ENCODE measurements around the gene TRIM38.
"Not testable (repeated sequence)": the region's sequence is repeated elsewhere in the genome, so short reads cannot be mapped to it uniquely, and the experiment has no call there.

The TRIM38 gene, protein sequence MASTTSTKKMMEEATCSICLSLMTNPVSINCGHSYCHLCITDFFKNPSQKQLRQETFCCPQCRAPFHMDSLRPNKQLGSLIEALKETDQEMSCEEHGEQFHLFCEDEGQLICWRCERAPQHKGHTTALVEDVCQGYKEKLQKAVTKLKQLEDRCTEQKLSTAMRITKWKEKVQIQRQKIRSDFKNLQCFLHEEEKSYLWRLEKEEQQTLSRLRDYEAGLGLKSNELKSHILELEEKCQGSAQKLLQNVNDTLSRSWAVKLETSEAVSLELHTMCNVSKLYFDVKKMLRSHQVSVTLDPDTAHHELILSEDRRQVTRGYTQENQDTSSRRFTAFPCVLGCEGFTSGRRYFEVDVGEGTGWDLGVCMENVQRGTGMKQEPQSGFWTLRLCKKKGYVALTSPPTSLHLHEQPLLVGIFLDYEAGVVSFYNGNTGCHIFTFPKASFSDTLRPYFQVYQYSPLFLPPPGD

GRCh38 chr6:25962149-25963127 is at the start of gene TRIM38:
Gene TRIM38, plus strand, starts transcription at chr6:25962802. Its CDS starts 3,721 bp downstream, at chr6:25966523.
- DNase-seq, result peak; percentile 27 to 85 (median 80)

GRCh38 chr6:25913741-25914140 is 48.9 kb upstream of the TRIM38 start:
- DNase-seq, result no peak

DNA sequence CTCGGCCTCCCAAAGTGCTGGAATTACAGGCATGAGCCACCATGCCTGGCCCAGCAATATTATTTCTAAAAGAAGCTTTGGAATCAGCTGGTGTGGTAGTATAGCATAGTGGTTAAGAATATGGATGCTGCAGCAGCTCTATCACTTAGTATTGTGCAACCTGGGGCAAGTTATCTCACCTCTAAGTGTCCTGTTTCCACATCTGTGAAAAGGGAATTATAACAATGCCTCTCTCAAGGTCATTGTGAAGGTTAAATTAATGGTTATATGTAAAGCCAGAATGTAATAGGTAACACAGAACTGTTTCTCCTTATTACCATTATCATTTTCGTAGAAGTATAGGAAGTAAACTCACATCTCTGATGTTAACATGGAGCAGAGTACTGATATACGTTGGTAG is 46.3 kb upstream of the TRIM38 start:
- DNase-seq, result no peak

DNA sequence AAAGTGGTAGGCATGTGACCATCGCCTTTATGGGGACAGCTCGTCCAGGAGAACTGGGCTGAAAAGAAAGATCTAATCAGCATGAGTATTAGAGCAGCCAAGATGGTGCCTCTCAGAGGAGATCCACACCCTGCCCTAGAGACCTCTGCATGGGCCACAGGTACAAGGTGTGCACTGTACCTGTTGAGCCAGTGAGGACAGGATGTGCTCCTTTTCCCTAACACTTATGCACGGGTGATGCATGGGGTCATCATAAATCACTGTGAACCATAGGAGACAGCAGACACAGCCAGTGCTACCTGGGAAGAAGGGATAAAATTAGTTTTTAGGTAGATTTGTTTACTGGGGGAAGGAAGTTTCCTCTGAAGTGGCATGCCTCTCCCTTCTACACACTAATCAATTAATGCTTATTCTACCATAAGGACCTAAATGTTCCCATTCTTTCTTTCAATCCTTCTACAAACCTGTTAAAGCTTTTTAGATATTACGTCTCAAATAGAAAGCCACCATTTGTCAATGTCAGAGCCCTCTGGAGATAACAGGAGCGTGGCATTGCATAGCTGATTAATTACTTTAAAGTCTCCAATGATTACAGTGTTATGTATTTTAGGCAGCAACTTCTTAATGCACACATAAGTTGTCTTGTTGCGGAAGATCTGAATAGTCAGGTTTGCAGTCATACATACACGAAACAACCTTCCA is 45.7 kb upstream of the TRIM38 start:
- no peak for DNase-seq

DNA sequence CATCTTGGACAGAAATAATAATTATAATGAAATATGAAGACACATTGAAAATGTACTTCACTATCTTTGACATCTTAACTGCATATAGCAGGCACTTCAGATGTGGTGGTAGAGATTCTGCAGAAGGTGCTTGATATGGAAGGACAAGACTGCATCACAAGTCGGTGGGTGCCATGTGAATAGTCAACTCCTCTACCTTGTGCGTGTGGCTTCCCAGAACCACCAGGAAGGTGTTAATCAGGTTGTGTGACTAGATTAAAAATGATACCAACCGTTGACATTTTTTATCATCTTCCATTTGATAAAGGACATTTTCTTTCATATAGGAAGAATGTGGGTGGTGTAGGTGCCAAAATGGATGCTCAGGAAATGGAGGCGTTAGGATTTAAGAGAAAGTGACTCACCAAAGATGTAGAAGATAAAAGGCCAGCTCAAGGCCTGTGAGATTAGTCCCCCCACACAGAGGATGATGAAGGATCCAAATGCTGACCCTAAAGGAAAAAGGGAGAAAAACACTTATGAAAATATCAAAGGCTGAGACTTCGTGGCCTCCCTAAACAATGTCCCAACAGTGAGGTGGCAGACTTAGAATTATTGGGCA is 44.4 kb upstream of the TRIM38 start:
- no peak for DNase-seq

- DNase-seq, result no peak
Measured at GRCh38 chr6:25919657-25920056, 42.9 kb upstream of the TRIM38 start.

DNA sequence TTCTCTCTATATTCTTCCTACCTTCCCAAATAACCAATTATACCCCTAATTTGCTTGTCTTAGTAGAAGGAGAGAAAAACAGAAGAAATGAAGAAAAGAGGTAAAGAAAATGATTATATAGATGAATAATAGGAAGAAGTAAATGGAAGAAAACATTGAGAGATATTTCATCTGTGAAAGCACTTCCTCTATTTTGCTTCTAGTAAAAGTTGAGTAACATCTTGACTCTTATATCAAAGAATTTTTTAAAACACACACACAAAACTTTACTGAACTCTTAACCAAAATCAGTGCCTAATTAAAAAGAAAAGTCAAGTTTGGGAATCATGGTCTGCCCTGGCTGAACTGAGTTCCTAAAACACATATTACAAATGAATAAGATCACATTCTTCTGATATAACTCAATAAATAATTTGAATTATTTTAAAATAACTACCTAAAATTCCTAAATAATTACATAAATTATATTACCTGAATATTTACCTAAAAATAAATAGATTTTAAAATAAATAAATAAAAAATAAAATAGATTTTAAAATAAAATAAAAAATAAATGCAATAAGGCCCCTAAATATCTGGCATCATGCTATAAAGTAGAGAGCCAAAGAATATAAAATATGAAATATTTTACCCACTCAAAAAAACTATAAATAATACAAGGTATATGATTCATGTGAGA is 40.9 kb upstream of the TRIM38 start:
- DNase-seq, result no peak

GRCh38 chr6:25922301-25922700 is 40.3 kb upstream of the TRIM38 start:
- DNase-seq, result no peak

DNA sequence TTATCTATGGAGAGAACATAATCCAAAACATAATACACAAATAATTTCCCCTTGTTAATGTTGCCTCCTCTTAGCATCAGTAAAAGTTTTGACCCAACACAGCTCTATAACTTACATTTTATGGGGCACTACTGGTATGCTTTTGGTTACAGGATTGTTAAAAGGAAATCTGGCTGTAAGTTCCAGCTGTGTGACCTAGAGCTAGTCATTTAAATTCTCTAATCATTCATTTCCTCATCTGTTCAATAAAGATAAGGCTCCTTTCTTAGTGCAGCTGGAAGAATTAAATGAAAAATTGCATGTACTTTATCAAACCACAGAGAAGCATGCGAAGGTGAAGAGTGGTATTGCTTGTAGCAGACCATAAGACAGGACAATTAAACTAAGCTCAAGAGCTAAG is 36.7 kb upstream of the TRIM38 start:
- no peak for DNase-seq

GRCh38 chr6:25927178-25927577 is 35.4 kb upstream of the TRIM38 start:
- DNase-seq, result no peak

GRCh38 chr6:25927756-25928216 is 34.8 kb upstream of the TRIM38 start:
- no peak for DNase-seq

DNA sequence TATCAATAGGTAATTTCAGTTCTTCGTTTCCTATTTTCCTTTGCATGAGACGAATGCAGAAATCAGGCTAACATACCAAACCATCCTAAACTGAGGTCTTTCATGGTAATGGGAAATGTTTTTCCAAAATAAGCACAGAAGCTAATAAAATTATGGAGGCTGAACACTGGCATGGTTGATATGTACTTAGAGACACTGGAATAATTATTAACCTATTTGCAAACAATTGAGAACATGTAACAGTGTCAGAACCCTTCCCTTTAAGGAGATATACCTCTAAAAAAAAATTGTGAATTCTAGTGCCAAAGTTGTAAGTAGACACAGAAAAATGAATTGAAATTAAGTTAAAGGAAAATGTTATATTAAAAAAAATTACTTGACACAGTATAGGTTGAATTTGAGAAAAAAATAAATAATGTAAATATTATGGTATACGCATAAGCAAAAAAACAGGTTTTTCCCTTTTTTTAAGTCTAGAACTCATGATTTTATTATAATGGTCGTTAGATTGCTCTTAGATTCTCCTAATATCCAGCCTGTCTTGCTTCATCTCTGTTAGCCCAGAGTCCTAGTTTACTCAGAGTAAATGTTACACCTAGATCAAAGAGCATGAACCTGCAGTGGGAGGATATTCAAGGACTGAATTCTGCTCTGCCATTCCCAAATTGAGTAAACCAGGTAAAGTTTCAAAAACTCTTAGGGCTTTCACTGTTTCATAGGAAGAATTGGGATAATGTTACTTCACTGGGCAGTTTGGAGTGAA is 33.9 kb upstream of the TRIM38 start:
- no peak for DNase-seq

DNA sequence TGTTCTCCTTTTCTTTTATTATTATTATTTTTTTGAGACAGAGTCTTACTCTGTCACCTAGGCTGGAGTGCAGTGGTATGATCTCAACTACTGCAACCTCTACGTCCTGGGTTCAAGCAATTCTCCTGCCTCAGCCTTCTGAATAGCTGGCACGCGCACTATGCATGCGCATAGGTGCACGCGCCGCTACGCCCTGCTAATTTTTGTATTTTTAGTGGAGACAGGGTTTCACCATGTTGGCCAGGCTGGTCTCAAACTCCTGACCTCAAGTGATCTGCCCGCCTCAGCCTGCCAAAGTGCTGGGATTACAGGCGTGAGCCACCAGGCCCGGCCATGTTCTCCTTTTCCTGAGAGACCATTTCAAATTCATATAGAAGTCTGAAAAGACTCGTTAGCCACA is 32.8 kb upstream of the TRIM38 start:
- not testable (repeated sequence) for DNase-seq

GRCh38 chr6:25930532-25931410 is 31.8 kb upstream of the TRIM38 start, which contains the start of gene SLC17A2:
Gene SLC17A2, minus strand, starts transcription at chr6:25930691. Its CDS starts 4,895 bp downstream, at chr6:25925796.
- DNase-seq, result no peak

DNA sequence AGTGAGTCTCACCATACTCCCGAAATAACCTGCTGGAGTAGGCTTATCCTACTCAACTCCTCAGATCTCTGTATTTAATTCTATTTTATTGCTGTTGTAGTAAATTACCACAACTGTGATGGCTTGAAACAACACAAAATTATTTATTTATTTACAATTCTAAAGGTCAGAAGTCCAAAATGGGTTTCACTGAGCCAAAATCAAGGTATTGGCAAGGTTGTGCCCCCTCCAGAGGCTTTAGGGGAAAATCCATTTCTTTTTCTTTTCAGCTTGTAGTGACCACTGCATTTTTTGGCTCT is 31.2 kb upstream of the TRIM38 start:
- no peak for DNase-seq

DNA sequence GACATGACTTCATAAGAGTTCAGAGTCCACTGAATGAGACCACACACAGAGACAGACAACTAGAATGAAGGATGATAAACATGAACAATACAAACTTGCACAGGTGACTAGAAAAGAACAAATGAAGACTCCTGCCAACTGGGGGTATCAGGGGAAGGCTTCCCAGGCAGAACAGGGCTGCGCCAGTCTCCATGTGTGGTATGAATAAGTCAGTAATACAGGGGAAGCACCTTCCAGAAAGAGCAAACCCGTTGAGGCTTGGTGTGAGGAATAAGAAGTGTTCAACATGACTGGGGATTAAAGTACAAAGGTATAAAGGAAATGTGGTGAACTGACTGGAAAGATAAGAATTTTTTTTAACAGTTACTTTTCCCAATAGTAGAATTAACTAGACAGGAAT is 28.4 kb upstream of the TRIM38 start:
- DNase-seq, result no peak

DNA sequence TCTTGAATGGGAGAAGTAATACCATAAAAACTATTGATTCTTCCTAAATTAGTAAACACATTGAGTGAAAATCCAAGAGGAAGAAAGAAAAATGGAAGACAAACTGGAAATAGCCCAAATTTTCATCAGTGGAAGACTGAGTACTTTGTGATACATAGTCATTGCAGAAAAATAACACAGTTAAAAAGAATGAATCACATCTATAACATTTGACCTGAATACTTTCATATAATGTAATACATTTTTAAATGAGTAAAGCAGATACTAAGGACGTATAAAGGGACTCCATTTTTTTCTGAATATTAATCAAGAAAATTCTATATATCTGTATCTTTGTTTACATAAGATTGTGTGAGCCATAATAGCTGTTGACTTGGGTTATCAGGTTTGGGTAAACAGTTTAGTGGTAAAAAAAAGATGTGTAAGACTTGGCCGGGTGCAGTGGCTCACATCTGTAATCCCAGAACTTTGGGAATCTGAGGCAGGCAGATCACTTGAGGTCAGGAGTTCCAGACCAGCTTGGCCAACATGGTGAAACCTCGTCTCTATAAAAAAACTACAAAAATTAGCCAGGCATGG is 27.8 kb upstream of the TRIM38 start:
- no peak for DNase-seq

DNA sequence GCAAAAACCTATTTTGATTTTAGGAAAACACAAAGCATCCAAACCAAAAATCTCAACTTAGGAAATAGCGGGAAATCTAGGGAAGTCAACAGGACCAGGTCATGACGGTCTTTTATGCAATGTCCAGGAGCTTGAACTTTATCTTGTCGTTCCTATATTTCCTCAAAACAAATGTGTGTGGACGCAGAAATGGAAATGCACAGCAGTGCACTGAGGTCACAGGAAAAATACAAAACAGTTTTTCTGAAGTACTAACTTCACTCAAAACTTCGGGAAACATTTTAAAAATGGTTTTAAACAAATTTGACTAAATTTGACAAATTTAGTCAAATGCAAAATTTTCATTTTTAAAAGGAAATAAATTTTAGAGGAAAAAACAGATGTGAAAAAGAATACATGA is 26.6 kb upstream of the TRIM38 start:
- no peak for DNase-seq

- DNase-seq, result no peak
Measured at GRCh38 chr6:25939593-25939992, 23.0 kb upstream of the TRIM38 start.

All from stimulated activated naive CD4-positive, alpha-beta T cell (primary cell).